Eye (tissue), 1 donor: Measurements from ENCODE around the gene GPRASP3.

Experiments used
- DNase-seq: peaks from one replicate; pipeline ENCODE4 v3.0.0-alpha.2; 2015

Gene GPRASP3

DNA sequence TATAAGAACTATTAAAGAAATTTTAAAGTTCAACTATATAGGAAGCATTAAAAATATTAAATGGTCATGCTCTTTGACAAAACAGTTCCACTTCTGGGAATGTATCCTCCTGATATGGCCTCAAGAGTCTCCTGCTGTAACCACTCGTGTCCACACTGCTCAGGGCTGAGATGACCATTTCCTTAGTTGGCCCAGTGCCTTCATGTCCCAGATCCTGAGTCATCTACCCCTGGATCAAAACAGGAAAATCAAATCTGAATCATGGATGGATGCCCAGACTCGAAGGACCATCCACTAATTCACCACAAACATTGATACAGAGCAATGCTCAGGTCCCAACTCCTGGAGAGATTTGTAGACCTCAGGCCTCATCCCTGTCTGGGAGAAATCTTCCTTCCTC, 44.7 kb downstream of the GPRASP3 start:
- DNase-seq: no peak

GRCh38 chrX:102765809-102766208, 45.3 kb downstream of the GPRASP3 start:
- no peak for DNase-seq

DNA sequence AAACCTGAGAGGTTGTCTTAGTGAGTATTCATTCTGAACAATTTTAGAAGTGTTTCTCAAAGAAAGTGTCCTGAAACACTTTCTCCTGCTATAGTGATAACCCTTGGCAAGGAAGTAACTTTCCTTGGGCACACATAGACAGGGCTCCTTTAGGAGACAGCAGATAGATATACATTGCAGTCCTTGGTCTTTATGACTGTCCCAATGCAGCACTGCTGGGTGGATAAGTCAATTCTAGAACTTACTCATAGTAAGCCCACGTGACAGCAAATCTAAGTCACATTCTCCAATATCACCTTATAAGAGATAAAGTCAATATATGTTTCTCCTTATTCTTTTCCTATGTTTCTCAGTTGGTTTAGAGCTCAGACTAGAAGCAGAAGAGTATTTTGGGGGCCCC, 46.7 kb downstream of the GPRASP3 start:
- DNase-seq: no peak

GRCh38 chrX:102768987-102769761, 48.6 kb downstream of the GPRASP3 start:
- peak; percentile 98 for DNase-seq
